ENCODE results near the gene TOLLIP.
"Not testable (repeated sequence)": the region's sequence is repeated elsewhere in the genome, so short reads cannot be mapped to it uniquely, and the experiment has no call there.

TOLLIP gene

DNA sequence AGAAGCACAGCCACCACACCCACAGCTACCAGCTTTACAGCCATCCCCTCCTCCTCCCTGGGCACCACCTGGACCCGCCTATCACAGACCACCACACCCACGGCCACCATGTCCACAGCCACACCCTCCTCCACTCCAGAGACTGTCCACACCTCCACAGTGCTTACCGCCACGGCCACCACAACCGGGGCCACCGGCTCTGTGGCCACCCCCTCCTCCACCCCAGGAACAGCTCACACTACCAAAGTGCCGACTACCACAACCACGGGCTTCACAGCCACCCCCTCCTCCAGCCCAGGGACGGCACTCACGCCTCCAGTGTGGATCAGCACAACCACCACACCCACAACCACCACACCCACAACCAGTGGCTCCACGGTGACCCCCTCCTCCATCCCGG is 59.0 kb downstream of the TOLLIP start:
- not testable (repeated sequence) for DNase-seq

DNA sequence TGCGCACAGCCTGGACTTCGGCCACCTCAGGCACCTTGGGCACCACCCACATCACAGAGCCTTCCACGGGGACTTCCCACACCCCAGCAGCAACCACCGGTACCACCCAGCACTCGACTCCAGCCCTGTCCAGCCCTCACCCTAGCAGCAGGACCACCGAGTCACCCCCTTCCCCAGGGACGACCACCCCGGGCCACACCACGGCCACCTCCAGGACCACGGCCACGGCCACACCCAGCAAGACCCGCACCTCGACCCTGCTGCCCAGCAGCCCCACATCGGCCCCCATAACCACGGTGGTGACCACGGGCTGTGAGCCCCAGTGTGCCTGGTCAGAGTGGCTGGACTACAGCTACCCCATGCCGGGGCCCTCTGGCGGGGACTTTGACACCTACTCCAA is 60.5 kb downstream of the TOLLIP start:
- DNase-seq = not testable (repeated sequence)

- not testable (repeated sequence) for DNase-seq
Observed at GRCh38 chr11:1247026-1247425, 62.4 kb downstream of the TOLLIP start.

DNA sequence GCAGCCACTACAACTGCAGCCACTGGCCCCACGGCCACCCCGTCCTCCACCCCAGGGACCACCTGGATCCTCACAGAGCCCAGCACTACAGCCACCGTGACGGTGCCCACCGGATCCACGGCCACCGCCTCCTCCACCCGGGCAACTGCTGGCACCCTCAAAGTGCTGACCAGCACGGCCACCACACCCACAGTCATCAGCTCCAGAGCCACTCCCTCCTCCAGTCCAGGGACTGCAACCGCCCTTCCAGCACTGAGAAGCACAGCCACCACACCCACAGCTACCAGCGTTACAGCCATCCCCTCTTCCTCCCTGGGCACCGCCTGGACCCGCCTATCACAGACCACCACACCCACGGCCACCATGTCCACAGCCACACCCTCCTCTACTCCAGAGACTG is 63.1 kb downstream of the TOLLIP start:
- DNase-seq = not testable (repeated sequence)

DNA sequence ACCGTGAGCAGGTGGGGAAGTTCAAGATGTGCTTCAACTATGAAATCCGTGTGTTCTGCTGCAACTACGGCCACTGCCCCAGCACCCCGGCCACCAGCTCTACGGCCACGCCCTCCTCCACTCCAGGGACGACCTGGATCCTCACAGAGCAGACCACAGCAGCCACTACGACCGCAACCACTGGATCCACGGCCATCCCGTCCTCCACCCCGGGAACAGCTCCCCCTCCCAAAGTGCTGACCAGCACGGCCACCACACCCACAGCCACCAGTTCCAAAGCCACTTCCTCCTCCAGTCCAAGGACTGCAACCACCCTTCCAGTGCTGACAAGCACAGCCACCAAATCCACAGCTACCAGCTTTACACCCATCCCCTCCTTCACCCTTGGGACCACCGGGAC is 63.7 kb downstream of the TOLLIP start:
- not testable (repeated sequence) for DNase-seq

GRCh38 chr11:1244557-1244956 is 64.9 kb downstream of the TOLLIP start:
- DNase-seq = not testable (repeated sequence)

DNA sequence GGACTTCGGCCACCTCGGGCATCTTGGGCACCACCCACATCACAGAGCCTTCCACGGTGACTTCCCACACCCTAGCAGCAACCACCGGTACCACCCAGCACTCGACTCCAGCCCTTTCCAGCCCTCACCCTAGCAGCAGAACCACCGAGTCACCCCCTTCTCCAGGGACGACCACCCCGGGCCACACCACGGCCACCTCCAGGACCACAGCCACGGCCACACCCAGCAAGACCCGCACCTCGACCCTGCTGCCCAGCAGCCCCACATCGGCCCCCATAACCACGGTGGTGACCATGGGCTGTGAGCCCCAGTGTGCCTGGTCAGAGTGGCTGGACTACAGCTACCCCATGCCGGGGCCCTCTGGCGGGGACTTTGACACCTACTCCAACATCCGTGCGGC is 65.9 kb downstream of the TOLLIP start:
- DNase-seq = not testable (repeated sequence)

- not testable (repeated sequence) for DNase-seq
Observed at GRCh38 chr11:1242751-1243150, 66.7 kb downstream of the TOLLIP start.

- no peak for DNase-seq
Observed at GRCh38 chr11:1242289-1242688, 67.1 kb downstream of the TOLLIP start.

GRCh38 chr11:1241706-1242105 is 67.7 kb downstream of the TOLLIP start:
- no peak for DNase-seq

DNA sequence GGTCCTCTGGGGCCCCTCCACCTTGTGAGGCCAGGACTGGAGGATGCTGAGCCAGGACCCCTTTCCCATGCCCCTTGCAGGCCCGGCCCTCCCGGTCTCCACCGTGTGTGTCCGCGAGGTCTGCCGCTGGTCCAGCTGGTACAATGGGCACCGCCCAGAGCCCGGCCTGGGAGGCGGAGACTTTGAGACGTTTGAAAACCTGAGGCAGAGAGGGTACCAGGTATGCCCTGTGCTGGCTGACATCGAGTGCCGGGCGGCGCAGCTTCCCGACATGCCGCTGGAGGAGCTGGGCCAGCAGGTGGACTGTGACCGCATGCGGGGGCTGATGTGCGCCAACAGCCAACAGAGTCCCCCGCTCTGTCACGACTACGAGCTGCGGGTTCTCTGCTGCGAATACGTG is 68.7 kb downstream of the TOLLIP start:
- no peak for DNase-seq

- DNase-seq = no peak
Observed at GRCh38 chr11:1239596-1240205, 69.7 kb downstream of the TOLLIP start.

DNA sequence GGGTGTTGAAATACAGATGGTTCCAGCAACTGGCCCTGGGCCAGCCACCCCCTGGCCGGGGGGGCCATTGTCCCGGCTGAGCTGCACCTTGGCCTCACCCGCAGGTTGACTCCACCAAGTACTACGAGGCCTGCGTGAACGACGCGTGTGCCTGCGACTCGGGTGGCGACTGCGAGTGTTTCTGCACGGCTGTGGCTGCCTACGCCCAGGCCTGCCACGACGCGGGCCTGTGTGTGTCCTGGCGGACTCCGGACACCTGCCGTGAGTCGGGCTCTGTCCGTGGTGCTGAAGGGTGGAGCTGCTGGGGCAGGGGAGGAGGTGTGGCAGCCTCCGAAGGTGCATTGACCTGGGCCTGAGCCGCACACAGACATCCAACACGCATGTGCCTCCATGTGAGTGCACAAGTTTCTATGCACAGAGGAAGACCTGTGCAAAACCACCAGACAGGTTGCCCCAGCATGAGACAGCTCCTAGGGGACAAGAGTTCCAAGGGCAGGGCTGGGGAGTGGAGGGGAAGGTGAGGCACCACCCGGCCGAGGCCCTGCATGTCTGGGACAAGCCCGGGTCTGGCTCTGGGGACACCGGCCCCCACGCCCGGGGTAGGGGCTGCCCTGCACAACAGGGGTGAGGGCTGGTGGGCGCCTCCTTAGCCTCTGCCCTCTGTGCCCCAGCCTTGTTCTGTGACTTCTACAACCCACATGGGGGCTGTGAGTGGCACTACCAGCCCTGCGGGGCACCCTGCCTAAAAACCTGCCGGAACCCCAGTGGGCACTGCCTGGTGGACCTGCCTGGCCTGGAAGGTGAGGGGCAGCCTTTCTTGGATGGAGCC is 70.5 kb downstream of the TOLLIP start:
- DNase-seq = no peak

GRCh38 chr11:1237851-1238250 is 71.6 kb downstream of the TOLLIP start:
- no peak for DNase-seq

GRCh38 chr11:1237128-1237580 is 72.3 kb downstream of the TOLLIP start:
- no peak for DNase-seq

GRCh38 chr11:1236316-1237127 is 72.9 kb downstream of the TOLLIP start:
- no peak for DNase-seq

- DNase-seq = no peak
Observed at GRCh38 chr11:1235901-1236315, 73.5 kb downstream of the TOLLIP start.

- DNase-seq = no peak
Observed at GRCh38 chr11:1235306-1235900, 74.0 kb downstream of the TOLLIP start.

- DNase-seq = no peak
Observed at GRCh38 chr11:1234771-1235305, 74.6 kb downstream of the TOLLIP start.

- DNase-seq = no peak
Observed at GRCh38 chr11:1234054-1234720, 75.2 kb downstream of the TOLLIP start.

All from anterior cingulate cortex (tissue), 58 donors.